Nephron (organoid): ENCODE data around the gene HIVEP1.

ENCODE experiments used
- H3K27ac Mint-ChIP-seq, 3 experiments: 2 replicates each; pipeline ENCODE4 v1.8.0; 2020; ENCODE audit warnings: mixed read lengths in 3 of 3, mild to moderate bottlenecking in 2 of 3, moderate library complexity in 1 of 3
- H3K27me3 Mint-ChIP-seq: 2 replicates; pipeline ENCODE4 v1.8.0; 2021; ENCODE audit warnings: low read depth, mild to moderate bottlenecking, moderate library complexity, mixed read lengths
- H3K36me3 Mint-ChIP-seq: 2 replicates; pipeline ENCODE4 v1.8.0; 2020; ENCODE audit warnings: low read depth, mixed read lengths
- H3K4me1 Mint-ChIP-seq: 2 replicates; pipeline ENCODE4 v1.8.0; 2020; ENCODE audit warnings: mixed read lengths
- H3K4me3 Mint-ChIP-seq, 3 experiments: 2 replicates each; pipeline ENCODE4 v1.8.0; 2020; ENCODE audit warnings: mild to moderate bottlenecking in 3 of 3, mixed read lengths in 3 of 3, moderate library complexity in 2 of 3
- H3K9me3 Mint-ChIP-seq: 2 replicates; pipeline ENCODE4 v1.8.0; 2020; ENCODE audit warnings: mixed read lengths
- CTCF ChIP-seq, 3 experiments: fragments of 200-600 bp; sonication (generic); IDR thresholded peaks; one replicate each; pipeline ENCODE4 v1.5.0; 2021; ENCODE audit warnings: antibody characterized with exemption in 3 of 3; ENCODE audit not compliant: unreplicated experiment in 3 of 3

HIVEP1 gene

GRCh38 chr6:12148317-12148801 lies 136.2 kb downstream of the HIVEP1 start:
- peaks cover 23% of the 10 kb centered on the region for H3K36me3 Mint-ChIP-seq
- no peak for TF ChIP-seq CTCF (IDR thresholded peaks at IDR 0.05; ENCODE audit: unreplicated experiment in 3 of 3)
- no peak overlapping the region for H3K27ac Mint-ChIP-seq
- H3K4me1 Mint-ChIP-seq = no peaks in the 10 kb centered on the region
- H3K9me3 Mint-ChIP-seq = peaks cover 6% of the 10 kb centered on the region
- no peak overlapping the region for H3K4me3 Mint-ChIP-seq
- H3K27me3 Mint-ChIP-seq = no peaks in the 10 kb centered on the region

- Mint-ChIP-seq H3K36me3 (peaks cover 18% of the 10 kb centered on the region), H3K27me3 (no peaks in the 10 kb centered on the region), H3K4me1 (no peaks in the 10 kb centered on the region), H3K4me3 (no peak overlapping the region), H3K27ac (no peak overlapping the region), H3K9me3 (peaks cover 1% of the 10 kb centered on the region)
- no peak for TF ChIP-seq CTCF (IDR thresholded peaks at IDR 0.05; ENCODE audit: unreplicated experiment in 3 of 3)
Observed at GRCh38 chr6:12148841-12149240, 136.7 kb downstream of the HIVEP1 start.

GRCh38 chr6:12149944-12150510 lies 137.9 kb downstream of the HIVEP1 start:
- Mint-ChIP-seq H3K9me3 (peaks cover 3% of the 10 kb centered on the region), H3K4me3 (no peak overlapping the region), H3K27me3 (no peaks in the 10 kb centered on the region), H3K36me3 (peaks cover 17% of the 10 kb centered on the region), H3K4me1 (no peaks in the 10 kb centered on the region), H3K27ac (no peak overlapping the region)
- TF ChIP-seq CTCF (IDR thresholded peaks at IDR 0.05; ENCODE audit: unreplicated experiment in 3 of 3) = no peak

- no peak overlapping the region for H3K27ac Mint-ChIP-seq
- peak; percentile 59 to 67 (median 63) for TF ChIP-seq CTCF (IDR thresholded peaks at IDR 0.05; ENCODE audit: unreplicated experiment in 3 of 3)
- H3K9me3 Mint-ChIP-seq = peaks cover 9% of the 10 kb centered on the region
- no peak overlapping the region for H3K4me3 Mint-ChIP-seq
- no peaks in the 10 kb centered on the region for H3K27me3 Mint-ChIP-seq
- H3K36me3 Mint-ChIP-seq = peaks cover 22% of the 10 kb centered on the region
- no peaks in the 10 kb centered on the region for H3K4me1 Mint-ChIP-seq
Observed at GRCh38 chr6:12150812-12151432, 138.8 kb downstream of the HIVEP1 start.

GRCh38 chr6:12151433-12151820 lies 139.3 kb downstream of the HIVEP1 start:
- H3K27me3 Mint-ChIP-seq = no peaks in the 10 kb centered on the region
- peaks cover 27% of the 10 kb centered on the region for H3K36me3 Mint-ChIP-seq
- no peak overlapping the region for H3K4me3 Mint-ChIP-seq

More at GRCh38 chr6:12151433-12151820, 139.3 kb downstream of the HIVEP1 start:
- no peak for TF ChIP-seq CTCF (IDR thresholded peaks at IDR 0.05; ENCODE audit: unreplicated experiment in 3 of 3)
- Mint-ChIP-seq H3K27ac (no peak overlapping the region), H3K9me3 (peaks cover 9% of the 10 kb centered on the region), H3K4me1 (no peaks in the 10 kb centered on the region)
